HG03469 (cell line): ENCODE measurements around the gene IGLL1.
"Not testable (repeated sequence)": the region's sequence is repeated elsewhere in the genome, so short reads cannot be mapped to it uniquely, and the experiment has no call there.

Experiments
- ATAC-seq: cut with Tn5 transposase; IDR thresholded peaks from one replicate; pipeline ENCODE4 v1.9.1; 2021; ENCODE audit warnings: mild to moderate bottlenecking, moderate library complexity, moderate number of reproducible peaks; ENCODE audit not compliant: unreplicated experiment

Gene IGLL1

DNA sequence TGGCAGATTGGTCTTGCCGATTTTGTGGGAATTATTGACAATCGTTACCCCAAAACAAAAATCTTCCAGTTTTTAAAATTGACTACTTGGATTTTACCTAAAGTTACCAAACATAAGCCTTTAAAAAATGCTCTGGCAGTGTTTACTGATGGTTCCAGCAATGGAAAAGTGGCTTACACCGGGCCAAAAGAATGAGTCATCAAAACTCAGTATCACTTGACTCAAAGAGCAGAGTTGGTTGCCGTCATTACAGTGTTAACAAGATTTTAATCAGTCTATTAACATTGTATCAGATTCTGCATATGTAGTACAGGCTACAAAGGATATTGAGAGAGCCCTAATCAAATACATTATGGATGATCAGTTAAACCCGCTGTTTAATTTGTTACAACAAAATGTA, 37.2 kb downstream of the IGLL1 start:
- no peak for ATAC-seq

DNA sequence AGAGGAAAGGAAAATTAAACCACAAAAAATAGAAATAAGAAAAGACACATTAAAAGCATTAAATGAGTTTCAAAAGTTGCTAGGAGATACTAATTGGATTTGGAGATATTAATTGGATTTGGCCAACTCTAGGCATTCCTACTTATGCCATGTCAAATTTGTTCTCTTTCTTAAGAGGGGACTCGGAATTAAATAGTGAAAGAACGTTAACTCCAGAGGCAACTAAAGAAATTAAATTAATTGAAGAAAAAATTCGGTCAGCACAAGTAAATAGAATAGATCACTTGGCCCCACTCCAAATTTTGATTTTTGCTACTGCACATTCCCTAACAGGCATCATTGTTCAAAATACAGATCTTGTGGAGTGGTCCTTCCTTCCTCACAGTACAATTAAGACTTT, 37.7 kb downstream of the IGLL1 start:
- ATAC-seq, result not testable (repeated sequence)

DNA sequence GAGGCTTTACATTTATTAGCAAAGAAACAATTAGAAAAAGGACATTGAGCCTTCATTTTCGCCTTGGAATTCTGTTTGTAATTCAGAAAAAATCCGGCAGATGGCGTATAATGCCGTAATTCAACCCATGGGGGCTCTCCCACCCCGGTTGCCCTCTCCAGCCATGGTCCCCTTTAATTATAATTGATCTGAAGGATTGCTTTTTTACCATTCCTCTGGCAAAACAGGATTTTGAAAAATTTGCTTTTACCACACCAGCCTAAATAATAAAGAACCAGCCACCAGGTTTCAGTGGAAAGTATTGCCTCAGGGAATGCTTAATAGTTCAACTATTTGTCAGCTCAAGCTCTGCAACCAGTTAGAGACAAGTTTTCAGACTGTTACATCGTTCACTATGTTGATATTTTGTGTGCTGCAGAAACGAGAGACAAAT, 38.2 kb downstream of the IGLL1 start:
- not testable (repeated sequence) for ATAC-seq

DNA sequence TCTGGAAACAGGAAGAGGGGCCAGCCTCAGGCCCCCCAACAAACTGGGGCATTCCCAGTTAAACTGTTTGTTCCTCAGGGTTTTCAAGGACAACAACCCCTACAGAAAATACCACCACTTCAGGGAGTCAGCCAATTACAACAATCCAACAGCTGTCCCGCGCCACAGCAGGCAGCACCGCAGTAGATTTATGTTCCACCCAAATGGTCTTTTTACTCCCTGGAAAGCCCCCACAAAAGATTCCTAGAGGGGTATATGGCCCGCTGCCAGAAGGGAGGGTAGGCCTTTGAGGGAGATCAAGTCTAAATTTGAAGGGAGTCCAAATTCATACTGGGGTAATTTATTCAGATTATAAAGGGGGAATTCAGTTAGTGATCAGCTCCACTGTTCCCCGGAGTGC, 39.3 kb downstream of the IGLL1 start:
- ATAC-seq, result not testable (repeated sequence)

DNA sequence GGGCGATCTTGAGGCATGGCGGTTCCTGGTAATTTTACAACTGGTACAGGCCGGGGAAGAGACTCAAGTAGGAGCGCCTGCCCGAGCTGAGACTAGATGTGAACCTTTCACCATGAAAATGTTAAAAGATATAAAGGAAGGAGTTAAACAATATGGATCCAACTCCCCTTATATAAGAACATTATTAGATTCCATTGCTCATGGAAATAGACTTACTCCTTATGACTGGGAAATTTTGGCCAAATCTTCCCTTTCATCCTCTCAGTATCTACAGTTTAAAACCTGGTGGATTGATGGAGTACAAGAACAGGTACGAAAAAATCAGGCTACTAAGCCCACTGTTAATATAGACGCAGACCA, 40.3 kb downstream of the IGLL1 start:
- not testable (repeated sequence) for ATAC-seq

DNA sequence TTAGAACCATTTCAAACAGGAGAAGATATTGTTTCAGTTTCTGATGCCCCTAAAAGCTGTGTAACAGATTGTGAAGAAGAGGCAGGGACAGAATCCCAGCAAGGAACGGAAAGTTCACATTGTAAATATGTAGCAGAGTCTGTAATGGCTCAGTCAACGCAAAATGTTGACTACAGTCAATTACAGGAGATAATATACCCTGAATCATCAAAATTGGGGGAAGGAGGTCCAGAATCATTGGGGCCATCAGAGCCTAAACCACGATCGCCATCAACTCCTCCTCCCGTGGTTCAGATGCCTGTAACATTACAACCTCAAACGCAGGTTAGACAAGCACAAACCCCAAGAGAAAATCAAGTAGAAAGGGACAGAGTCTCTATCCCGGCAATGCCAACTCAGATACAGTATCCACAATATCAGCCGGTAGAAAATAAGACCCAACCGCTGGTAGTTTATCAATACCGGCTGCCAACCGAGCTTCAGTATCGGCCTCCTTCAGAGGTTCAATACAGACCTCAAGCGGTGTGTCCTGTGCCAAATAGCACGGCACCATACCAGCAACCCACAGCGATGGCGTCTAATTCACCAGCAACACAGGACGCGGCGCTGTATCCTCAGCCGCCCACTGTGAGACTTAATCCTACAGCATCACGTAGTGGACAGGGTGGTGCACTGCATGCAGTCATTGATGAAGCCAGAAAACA, 40.8 kb downstream of the IGLL1 start:
- ATAC-seq, result no peak

DNA sequence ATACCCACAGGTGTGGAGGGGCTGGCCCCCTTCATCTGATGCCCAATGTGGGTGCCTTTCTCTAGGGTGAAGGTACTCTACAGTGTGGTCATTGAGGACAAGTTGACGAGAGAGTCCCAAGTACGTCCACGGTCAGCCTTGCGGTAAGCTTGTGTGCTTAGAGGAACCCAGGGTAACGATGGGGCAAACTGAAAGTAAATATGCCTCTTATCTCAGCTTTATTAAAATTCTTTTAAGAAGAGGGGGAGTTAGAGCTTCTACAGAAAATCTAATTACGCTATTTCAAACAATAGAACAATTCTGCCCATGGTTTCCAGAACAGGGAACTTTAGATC, 41.4 kb downstream of the IGLL1 start:
- ATAC-seq, result not testable (repeated sequence)

DNA sequence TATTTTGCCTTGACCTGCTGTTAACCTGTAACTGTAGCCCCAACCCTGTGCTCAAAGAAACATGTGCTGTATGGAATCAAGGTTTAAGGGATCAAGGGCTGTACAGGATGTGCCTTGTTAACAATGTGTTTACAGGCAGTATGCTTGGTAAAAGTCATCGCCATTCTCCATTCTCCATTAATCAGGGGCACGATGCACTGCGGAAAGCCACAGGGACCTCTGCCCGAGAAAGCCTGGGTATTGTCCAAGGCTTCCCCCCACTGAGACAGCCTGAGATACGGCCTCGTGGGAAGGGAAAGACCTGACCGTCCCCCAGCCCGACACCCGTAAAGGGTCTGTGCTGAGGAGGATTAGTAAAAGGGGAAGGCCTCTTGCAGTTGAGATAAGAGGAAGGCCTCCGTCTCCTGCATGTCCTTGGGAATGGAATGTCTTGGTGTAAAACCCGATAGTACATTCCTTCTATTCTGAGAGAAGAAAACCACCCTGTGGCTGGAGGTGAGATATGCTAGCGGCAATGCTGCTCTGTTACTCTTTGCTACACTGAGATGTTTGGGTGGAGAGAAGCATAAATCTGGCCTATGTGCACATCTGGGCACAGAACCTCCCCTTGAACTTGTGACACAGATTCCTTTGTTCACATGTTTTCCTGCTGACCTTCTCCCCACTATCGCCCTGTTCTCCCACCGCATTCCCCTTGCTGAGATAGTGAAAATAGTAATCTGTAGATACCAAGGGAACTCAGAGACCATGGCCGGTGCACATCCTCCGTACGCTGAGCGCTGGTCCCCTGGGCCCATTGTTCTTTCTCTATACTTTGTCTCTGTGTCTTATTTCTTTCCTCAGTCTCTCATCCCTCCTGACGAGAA, 42.0 kb downstream of the IGLL1 start:
- ATAC-seq, result not testable (repeated sequence)

DNA sequence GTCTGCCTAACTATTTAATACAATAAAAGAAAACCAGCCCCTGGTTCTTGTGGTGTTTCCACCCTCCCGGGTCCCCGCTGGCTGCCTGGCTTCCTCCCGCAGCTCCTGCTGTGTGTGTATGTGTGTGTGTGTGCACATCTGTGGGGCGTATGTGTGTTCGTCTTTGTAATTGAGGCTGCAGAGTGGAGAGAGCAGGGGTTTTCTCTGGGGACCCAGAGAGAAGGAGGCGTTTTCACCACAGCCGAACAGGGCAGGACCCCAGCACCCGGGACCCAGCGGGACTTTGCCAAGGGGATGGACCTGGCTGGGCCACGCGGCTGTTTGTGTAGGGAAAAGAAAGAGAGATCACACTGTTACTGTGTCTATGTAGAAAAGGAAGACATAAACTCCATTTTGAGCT, 42.7 kb downstream of the IGLL1 start:
- no peak for ATAC-seq

DNA sequence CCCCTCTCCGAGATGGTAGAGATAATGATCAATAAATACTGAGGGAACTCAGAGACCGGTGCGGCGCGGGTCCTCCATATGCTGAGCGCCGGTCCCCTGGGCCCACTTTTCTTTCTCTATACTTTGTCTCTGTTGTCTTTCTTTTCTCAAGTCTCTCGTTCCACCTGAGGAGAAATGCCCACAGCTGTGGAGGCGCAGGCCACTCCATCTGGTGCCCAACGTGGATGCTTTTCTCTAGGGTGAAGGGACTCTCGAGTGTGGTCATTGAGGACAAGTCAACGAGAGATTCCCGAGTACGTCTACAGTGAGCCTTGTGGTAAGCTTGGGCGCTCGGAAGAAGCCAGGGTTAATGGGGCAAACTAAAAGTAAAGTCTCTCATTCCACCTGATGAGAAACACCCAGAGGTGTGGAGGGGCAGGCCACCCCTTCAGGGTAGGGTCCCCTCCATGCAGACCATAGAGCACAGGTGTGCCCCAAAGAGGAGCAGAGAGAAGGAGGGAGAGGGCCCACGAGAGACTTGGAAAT, 43.2 kb downstream of the IGLL1 start:
- ATAC-seq, result no peak

DNA sequence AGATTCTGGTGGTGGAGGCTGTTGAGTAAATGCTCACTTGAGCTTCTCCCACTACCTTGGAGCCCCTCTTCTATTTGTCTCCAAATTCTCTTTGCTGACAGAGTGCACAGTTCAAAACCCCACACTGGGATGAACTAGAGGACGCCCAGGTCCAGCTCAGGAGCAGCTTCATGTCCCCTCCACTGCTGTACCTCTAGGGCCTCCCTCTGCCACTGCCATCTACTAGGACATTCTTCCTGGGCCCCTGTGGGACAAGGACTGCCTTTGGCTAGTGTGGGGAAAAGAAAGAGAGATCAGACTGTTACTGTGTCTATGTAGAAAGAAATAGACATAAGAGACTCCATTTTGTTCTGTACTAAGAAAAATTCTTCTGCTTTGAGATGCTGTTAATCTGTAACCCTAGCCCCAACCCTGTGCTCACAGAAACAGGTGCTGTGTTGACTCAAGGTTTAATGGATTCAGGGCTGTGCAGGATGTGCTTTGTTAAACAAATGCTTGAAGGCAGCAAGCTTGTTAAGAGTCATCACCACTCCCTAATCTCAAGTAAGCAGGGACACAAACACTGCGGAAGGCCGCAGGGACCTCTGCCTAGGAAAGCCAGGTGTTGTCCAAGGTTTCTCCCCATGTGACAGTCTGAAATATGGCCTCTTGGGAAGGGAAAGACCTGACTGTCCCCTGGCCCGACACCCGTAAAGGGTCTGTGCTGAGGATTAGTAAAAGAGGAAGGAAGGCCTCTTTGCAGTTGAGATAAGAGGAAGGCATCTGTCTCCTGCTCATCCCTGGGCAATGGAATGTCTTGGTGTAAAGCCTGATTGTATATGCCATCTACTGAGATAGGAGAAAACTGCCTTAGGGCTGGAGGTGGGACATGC, 44.1 kb downstream of the IGLL1 start:
- ATAC-seq, result not testable (repeated sequence)

DNA sequence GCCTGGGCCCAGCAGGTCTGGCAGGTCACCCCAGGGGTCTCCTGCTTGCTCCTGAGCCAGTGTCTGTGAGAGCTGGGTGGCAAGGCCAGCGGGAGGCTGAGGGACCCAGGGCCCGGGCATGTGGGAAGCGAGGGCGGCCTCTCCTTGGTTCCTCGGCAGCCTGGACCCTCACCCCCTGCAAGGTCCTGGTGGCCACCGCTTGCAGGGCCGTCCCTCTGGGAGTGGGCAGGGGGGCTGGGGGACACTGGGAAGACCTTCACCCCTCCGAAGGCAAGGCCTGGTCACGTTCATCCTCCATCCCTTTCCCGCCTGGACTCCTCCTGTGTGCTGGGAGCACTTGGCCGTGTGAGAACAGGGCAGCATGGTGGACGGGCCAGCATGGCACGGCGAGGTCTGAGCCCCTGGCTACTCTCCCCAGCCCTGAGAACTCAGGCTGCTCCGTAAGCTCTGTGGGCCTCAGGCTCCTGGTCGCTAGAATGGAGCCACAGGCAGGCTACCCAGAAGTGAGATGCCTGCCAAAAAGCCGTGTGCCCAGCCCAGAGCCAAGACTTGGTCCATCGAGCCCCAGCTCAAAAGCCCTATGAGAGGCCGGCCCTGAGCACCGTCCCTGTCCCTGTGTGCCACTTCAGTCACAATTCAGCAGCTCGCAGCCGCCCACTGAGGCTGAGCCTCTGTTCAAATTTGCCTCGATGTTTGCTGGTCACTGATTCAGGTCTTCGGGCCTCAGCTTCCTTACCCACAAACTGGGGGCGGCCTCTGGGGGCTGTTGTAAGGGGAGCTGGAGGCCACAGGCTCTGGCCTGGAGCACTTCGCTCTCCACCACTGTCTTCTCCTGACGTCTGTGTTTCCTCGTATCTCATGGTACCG, 45.0 kb downstream of the IGLL1 start:
- no peak for ATAC-seq

DNA sequence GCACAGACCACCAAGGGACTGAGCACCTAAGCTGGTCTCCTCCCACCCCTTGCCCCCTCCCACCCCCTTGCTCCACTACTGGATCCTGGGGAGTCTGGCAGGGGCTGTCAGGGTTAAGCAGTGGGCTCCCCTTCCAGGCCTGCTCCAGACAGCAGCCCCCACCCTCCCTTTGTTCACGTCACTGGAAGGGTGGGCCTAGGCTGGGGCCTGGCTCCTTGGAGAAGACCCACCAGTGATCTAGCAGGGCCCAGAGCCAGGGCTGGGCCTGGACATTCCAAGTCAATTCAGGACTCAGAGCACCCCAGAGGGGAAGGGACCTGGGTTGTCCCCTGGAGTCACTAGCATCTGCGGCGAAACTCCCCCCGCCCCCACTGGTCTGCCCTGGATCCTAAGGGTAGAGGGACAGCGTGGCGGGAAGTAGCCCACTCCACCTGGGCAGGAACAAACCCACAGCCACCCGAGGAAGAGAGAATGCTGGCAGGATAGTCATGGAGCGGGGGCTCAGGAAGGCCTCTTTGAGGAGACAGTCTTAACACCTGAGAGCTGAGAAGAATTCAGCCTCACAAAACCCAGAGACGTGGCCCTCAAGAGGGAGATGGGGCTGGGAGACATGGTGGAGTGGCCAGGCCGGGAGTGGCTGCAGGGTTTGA, 45.8 kb downstream of the IGLL1 start:
- ATAC-seq, result no peak

DNA sequence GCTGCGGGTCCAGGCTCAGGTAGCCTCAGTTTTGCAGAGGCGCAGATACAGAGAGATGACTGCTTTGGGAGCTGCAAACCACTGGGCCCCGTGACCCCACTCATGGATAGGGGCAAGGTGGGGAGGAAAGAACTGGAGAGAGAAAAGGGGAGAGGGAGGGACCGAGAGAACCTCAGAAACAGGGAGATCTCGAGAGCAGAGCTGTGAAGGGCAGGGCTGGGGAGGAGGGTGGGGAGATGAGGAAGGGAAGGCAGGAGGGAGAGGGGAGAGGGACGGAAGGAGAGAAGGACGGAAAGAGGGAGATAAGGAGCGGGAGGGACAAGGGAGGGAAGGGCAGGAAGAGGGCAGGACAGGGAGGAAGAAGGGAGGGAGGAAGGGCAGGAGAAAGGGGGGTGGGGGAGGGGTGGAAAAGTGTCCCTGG, 46.3 kb downstream of the IGLL1 start:
- no peak for ATAC-seq

DNA sequence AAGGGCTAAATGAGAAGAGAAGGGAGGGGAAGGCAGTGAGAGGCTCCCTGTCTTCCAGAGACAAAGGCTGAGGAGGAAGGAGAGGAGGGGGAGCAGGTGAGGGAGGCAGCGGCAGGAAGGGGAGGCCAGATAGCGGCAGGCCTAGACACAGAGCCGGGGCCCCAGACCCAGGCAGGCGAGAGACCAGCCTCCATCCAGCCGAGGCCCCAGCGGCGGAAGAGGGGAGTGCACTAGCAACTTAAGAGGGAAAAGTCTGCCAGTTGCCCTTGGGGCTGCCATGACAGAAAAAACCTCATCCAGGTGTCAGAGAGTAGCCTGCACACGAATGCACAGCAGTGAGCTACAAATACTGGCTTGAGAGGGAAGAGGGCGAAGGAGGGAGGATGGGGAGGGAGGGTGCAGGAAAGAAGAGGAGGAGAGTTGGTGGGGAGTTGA, 46.7 kb downstream of the IGLL1 start:
- ATAC-seq, result no peak

DNA sequence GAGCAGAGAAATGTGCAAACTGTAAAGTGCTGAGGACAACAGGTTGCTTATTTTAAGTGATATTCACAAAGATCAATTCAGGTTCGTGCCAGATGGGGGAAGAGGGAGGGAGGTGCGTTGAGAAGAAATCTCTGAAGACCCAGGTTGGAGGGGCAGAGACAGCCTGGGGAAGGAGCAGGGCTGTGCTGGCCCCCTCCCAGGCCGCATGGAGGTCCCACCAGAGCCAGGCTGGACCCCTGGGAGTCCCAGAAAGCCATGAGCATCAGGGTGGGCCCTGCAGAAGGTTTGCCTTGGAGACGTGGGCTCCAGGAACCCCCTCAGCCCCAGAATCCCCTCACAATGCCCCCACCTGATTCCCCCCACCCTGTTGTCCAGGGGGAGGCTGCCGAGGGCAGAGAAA, 47.4 kb downstream of the IGLL1 start:
- no peak for ATAC-seq

DNA sequence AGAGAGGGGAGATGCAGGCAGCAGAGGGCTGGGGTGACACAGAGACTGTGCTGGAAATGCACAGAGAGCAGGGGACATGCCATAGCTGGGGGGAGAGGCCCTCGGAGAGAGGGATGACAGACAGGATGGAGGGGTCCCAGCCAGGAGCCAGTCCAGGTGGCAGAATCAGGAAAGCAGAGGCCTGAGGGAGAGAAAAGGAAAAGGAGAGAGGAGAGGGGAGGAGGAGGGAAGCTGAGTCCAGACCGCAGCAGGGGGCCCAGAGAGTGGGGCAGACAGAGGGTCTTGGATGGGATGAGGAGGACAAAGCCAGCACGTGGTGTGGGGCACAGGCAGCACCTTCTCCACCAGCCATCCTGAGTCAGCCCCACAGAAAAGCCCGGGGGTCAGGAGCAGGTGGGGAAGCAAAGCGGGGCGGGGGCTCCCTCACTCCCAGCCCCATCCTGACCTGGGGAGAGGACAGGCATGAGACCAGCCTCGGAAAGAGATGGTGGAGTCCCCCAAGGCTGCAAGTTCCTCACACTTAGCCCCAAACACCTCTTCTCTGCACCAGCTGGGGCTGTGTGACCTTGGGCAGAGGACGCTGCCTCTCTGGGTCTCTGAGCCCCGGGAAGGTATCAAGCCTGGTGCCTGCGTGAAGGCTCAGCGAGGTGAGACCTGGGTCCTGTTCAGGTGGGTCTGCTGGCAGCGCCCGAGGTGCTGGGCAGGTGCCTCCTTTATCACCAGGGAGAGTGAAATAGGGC, 48.0 kb downstream of the IGLL1 start:
- ATAC-seq, result no peak

DNA sequence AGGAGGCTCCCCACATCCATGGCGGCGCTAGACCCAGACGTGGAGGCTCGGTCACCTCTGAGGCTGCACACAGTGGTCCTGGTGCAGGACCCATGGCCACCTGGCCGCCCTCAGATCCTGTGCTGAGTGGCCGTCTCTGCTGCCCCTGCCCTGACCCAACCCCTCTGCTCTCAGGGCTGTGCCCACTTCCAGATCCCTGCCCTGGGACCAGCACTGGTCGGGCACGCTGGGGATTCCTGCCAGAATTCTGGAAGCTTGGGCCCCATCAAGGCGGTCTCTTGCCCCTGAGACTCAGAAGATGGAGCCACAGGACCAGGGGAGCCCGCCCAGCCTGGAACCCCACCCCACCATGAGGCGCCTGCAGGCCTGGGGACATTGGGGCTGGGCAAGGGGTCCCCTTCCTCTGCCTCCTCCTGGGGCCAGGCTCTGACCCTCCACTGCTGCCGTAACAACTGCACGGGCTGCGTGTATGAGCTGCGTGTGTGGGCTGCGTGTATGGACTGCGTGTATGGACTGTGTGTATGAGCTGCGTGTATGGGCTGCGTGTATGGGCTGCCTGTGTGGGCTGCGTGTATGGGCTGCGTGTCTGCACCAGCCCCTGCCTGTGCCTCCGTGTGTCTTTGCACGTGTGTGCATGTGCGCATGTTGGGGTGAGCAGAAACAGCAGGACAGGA, 48.7 kb downstream of the IGLL1 start:
- no peak for ATAC-seq
